Colonic mucosa (tissue), 4 donors: ENCODE data around the gene KAT8. TPM values are rescaled to one million over a fixed set of nuclear protein-coding genes. Genes with fewer than 3 reads are reported as not detected.
A peak's percentile ranks its signal among the peaks of the same experiment; 100 is the strongest.

Experiments used
- DNase-seq: peaks from one replicate; pipeline ENCODE4 v3.0.0-alpha.2; 2020
- H3K27ac ChIP-seq: fragments of 200-600 bp; one replicate; pipeline ENCODE4 v1.8.0; 2021
- H3K27me3 ChIP-seq: fragments of 200-600 bp; one replicate; pipeline ENCODE4 v1.8.0; 2021
- H3K36me3 ChIP-seq: fragments of 200-600 bp; one replicate; pipeline ENCODE4 v1.8.0; 2021
- H3K4me1 ChIP-seq: fragments of 200-600 bp; one replicate; pipeline ENCODE4 v1.8.0; 2021; ENCODE audit warnings: mild to moderate bottlenecking
- H3K4me3 ChIP-seq: fragments of 200-600 bp; one replicate; pipeline ENCODE4 v1.8.0; 2021
- H3K9ac ChIP-seq, 2 donors: one replicate each; pipeline ENCODE4 v1.7.0; 2013; ENCODE audit warnings: control low read depth in 2 of 2, low read depth in 2 of 2, low read length in 2 of 2
- H3K9me3 ChIP-seq: fragments of 200-600 bp; one replicate; pipeline ENCODE4 v1.8.0; 2021
- CTCF ChIP-seq: fragments of 200-600 bp; IDR thresholded peaks from one replicate; pipeline ENCODE4 v1.8.0; 2022; ENCODE audit warnings: antibody characterized with exemption, mild to moderate bottlenecking
- intact Hi-C: fragments of 100-400 bp; cut with DNase I; formaldehyde crosslinking; loops from one replicate; pipeline ENCODE4 v1.14.1; 2022
- total RNA-seq, 2 donors: library from RNA; stranded (reverse); fragmentation: NEBNext Ultra II Directional in 1 of 2; extraction: Animal tissue kit (Norgen Biotek cat#: 25700) in 1 of 2; gene quantifications; one replicate each; pipeline ENCODE4 v1.2.1, GENCODE V29; 2021
- donor health status: healthy.
- donor health status: DM: no; HTN: no; CAD: no.
- donor health status: DM: no; HTN: no; CAD: no.

The KAT8 gene
- total RNA-seq, 2 donors from 2014 or later: 42.2 to 69.5 TPM

GRCh38 chr16:31088459-31089183, 28.8 kb upstream of the KAT8 start, which contains the start of gene PRSS53:
PRSS53 (minus strand) TSS chr16:31088943; CDS start chr16:31088809, 134 bp downstream.
- H3K4me1 ChIP-seq: peaks cover 6% of the 10 kb centered on the region
- no peaks in the 10 kb centered on the region for H3K36me3 ChIP-seq
- H3K9me3 ChIP-seq: no peaks in the 10 kb centered on the region
- H3K27me3 ChIP-seq: no peaks in the 10 kb centered on the region
- intact Hi-C loops: no loop called here
- DNase-seq: no peak
- no peak within 1 kb of the TSS for H3K9ac ChIP-seq
- no peak for TF ChIP-seq CTCF
- H3K4me3 ChIP-seq: no peak within 1 kb of the TSS
- H3K27ac ChIP-seq: no peak within 1 kb of the TSS

- Histone ChIP-seq H3K4me1 (peaks cover 8% of the 10 kb centered on the region), H3K27me3 (no peaks in the 10 kb centered on the region), H3K36me3 (no peaks in the 10 kb centered on the region), H3K9ac (no peak overlapping the region), H3K9me3 (no peaks in the 10 kb centered on the region), H3K27ac (no peak overlapping the region), H3K4me3 (no peak overlapping the region)
- intact Hi-C loops: no loop called here
- no peak for DNase-seq
- TF ChIP-seq CTCF: no peak
Observed at GRCh38 chr16:31089199-31089598, 28.3 kb upstream of the KAT8 start.

- DNase-seq: no peak
- Histone ChIP-seq H3K9ac (no peak overlapping the region), H3K27ac (no peak overlapping the region), H3K27me3 (no peaks in the 10 kb centered on the region), H3K9me3 (no peaks in the 10 kb centered on the region), H3K36me3 (no peaks in the 10 kb centered on the region), H3K4me1 (peaks cover 8% of the 10 kb centered on the region), H3K4me3 (no peak overlapping the region)
- intact Hi-C loops: loop anchor here (10.0 kb wide), 1 partner anchor 64 kb away; the partner anchor contains the start of gene PRSS36
- TF ChIP-seq CTCF: no peak
Observed at GRCh38 chr16:31090540-31090939, 26.9 kb upstream of the KAT8 start.

GRCh38 chr16:31092330-31092729, 25.1 kb upstream of the KAT8 start:
- peaks cover 8% of the 10 kb centered on the region for H3K4me1 ChIP-seq
- no peak overlapping the region for H3K4me3 ChIP-seq
- intact Hi-C loops: loop anchor here (10.0 kb wide), 1 partner anchor 62 kb away; the partner anchor contains the start of gene PRSS36
- TF ChIP-seq CTCF: no peak
- no peaks in the 10 kb centered on the region for H3K9me3 ChIP-seq
- H3K9ac ChIP-seq: peak overlapping the region in 1 of 2 donors; percentile 8
- H3K27ac ChIP-seq: no peak overlapping the region
- H3K27me3 ChIP-seq: no peaks in the 10 kb centered on the region
- no peak for DNase-seq
- H3K36me3 ChIP-seq: no peaks in the 10 kb centered on the region

GRCh38 chr16:31093132-31093703, 24.2 kb upstream of the KAT8 start:
- H3K9me3 ChIP-seq: no peaks in the 10 kb centered on the region
- H3K27ac ChIP-seq: no peak overlapping the region
- H3K36me3 ChIP-seq: no peaks in the 10 kb centered on the region
- DNase-seq: peak; percentile 34
- no peaks in the 10 kb centered on the region for H3K27me3 ChIP-seq
- H3K9ac ChIP-seq: no peak overlapping the region
- intact Hi-C loops: loop anchor here (10.0 kb wide), 1 partner anchor 62 kb away; the partner anchor contains the start of gene PRSS36
- H3K4me3 ChIP-seq: no peak overlapping the region
- peaks cover 8% of the 10 kb centered on the region for H3K4me1 ChIP-seq
- TF ChIP-seq CTCF: no peak
